ENCODE measurements around the gene CCDC185.

Gene CCDC185

GRCh38 chr1:223410036-223410435 is 16.8 kb downstream of the CCDC185 start:
- POLR2A ChIA-PET: no interaction called here
- H3K36me3 ChIP-seq (ENCODE audit: control insufficient read depth in 4 of 4, insufficient read depth in 4 of 4, low read length in 3 of 4): no peaks in the 10 kb centered on the region
- CTCF ChIA-PET: no interaction called here
- H3K27ac ChIP-seq (ENCODE audit: insufficient read depth in 1 of 2, low read depth in 1 of 2, low read length in 2 of 2, poor library complexity in 1 of 2, severe bottlenecking in 2 of 2): no peak overlapping the region
- peaks cover 0 to 1% (median 0%) of the 10 kb centered on the region in 5 experiments for H3K9me3 ChIP-seq (ENCODE audit: control extremely low read depth in 1 of 5, control insufficient read depth in 4 of 5, insufficient read depth in 2 of 5, low read depth in 1 of 5, low read length in 4 of 5)
- H3K27me3 ChIP-seq (replicated peaks in 2 of 5; ENCODE audit: control insufficient read depth in 4 of 5, insufficient read depth in 5 of 5, low read length in 4 of 5): no peaks in the 10 kb centered on the region
- H3K4me3 ChIP-seq (ENCODE audit: control insufficient read depth in 1 of 7, extremely low read depth in 1 of 7, insufficient read depth in 4 of 7, low read depth in 2 of 7, low read length in 6 of 7): no peak overlapping the region
- no peaks in the 10 kb centered on the region for H3K4me1 ChIP-seq (ENCODE audit: control extremely low read depth in 1 of 4, control insufficient read depth in 4 of 4, insufficient read depth in 4 of 4, low read length in 3 of 4)
- no peak for DNase-seq

DNA sequence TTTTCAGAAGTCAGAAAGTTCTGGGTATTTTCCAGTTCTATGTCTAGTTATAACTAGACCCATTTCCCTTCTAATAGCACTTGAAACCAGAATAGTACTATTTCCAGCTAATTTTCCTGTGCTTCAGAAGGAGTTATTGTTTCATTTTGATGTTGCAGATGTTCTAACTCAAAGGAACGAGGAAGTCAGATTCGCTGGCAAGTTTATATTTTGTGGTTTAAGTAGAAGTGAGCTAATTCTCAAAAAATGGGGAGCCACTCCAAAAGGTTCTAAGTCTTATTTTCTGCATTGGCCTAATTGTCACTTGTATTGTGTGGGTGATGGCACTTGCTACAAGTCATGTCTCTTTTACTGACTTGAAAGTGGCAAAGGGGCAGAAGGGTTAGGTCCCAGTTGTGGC is 18.1 kb downstream of the CCDC185 start:
- no peaks in the 10 kb centered on the region for H3K36me3 ChIP-seq (ENCODE audit: control insufficient read depth in 4 of 4, insufficient read depth in 4 of 4, low read length in 3 of 4)
- ChIA-PET POLR2A (interaction anchor here (0.6 kb wide), 1 partner anchor 16 kb away, joined by 3 read pairs; no protein-coding TSS in a partner anchor), CTCF (no interaction called here)
- no peak overlapping the region for H3K27ac ChIP-seq (ENCODE audit: insufficient read depth in 1 of 2, low read depth in 1 of 2, low read length in 2 of 2, poor library complexity in 1 of 2, severe bottlenecking in 2 of 2)
- WGBS (ENCODE audit: insufficient coverage): 51% methylated on average over 2 of the region's 2 CpGs
- no peaks in the 10 kb centered on the region for H3K27me3 ChIP-seq (replicated peaks in 2 of 5; ENCODE audit: control insufficient read depth in 4 of 5, insufficient read depth in 5 of 5, low read length in 4 of 5)
- DNase-seq: no peak
- no peak overlapping the region for H3K4me3 ChIP-seq (ENCODE audit: control insufficient read depth in 1 of 7, extremely low read depth in 1 of 7, insufficient read depth in 4 of 7, low read depth in 2 of 7, low read length in 6 of 7)
- no peaks in the 10 kb centered on the region for H3K4me1 ChIP-seq (ENCODE audit: control extremely low read depth in 1 of 4, control insufficient read depth in 4 of 4, insufficient read depth in 4 of 4, low read length in 3 of 4)
- H3K9me3 ChIP-seq (ENCODE audit: control extremely low read depth in 1 of 5, control insufficient read depth in 4 of 5, insufficient read depth in 2 of 5, low read depth in 1 of 5, low read length in 4 of 5): peaks cover 0 to 1% (median 0%) of the 10 kb centered on the region in 5 experiments

GRCh38 chr1:223411710-223412109 is 18.5 kb downstream of the CCDC185 start:
- Histone ChIP-seq H3K36me3 (ENCODE audit: control insufficient read depth in 4 of 4, insufficient read depth in 4 of 4, low read length in 3 of 4) (no peaks in the 10 kb centered on the region), H3K4me1 (ENCODE audit: control extremely low read depth in 1 of 4, control insufficient read depth in 4 of 4, insufficient read depth in 4 of 4, low read length in 3 of 4) (no peaks in the 10 kb centered on the region), H3K9me3 (ENCODE audit: control extremely low read depth in 1 of 5, control insufficient read depth in 4 of 5, insufficient read depth in 2 of 5, low read depth in 1 of 5, low read length in 4 of 5) (peaks cover 0 to 1% (median 0%) of the 10 kb centered on the region in 5 experiments), H3K27me3 (replicated peaks in 2 of 5; ENCODE audit: control insufficient read depth in 4 of 5, insufficient read depth in 5 of 5, low read length in 4 of 5) (no peaks in the 10 kb centered on the region), H3K27ac (ENCODE audit: insufficient read depth in 1 of 2, low read depth in 1 of 2, low read length in 2 of 2, poor library complexity in 1 of 2, severe bottlenecking in 2 of 2) (no peak overlapping the region), H3K4me3 (ENCODE audit: control insufficient read depth in 1 of 7, extremely low read depth in 1 of 7, insufficient read depth in 4 of 7, low read depth in 2 of 7, low read length in 6 of 7) (no peak overlapping the region)
- POLR2A ChIA-PET: no interaction called here
- CTCF ChIA-PET: no interaction called here
- no peak for DNase-seq

DNA sequence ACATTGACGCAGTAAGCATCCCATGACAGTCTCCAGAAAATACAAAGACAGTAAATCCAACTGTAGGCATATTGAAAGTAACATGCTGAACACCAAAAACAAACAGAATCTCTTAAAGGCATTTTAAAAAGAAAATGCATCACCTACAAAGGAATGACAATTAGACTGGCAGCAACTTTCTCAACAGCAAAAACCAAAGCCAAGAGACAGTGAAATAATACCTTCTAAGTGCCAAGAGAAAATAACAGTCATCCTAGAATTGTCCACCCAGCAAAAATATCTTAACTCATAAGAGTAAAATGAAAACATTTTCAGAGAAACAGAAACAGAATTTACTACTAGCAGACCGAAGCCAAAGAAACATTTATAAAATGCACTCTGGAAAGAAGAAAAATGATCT is 20.0 kb downstream of the CCDC185 start:
- CTCF ChIA-PET: no interaction called here
- POLR2A ChIA-PET: no interaction called here
- H3K27me3 ChIP-seq (replicated peaks in 2 of 5; ENCODE audit: control insufficient read depth in 4 of 5, insufficient read depth in 5 of 5, low read length in 4 of 5): no peaks in the 10 kb centered on the region
- peaks cover 0 to 1% (median 0%) of the 10 kb centered on the region in 5 experiments for H3K9me3 ChIP-seq (ENCODE audit: control extremely low read depth in 1 of 5, control insufficient read depth in 4 of 5, insufficient read depth in 2 of 5, low read depth in 1 of 5, low read length in 4 of 5)
- no peaks in the 10 kb centered on the region for H3K4me1 ChIP-seq (ENCODE audit: control extremely low read depth in 1 of 4, control insufficient read depth in 4 of 4, insufficient read depth in 4 of 4, low read length in 3 of 4)
- H3K27ac ChIP-seq (ENCODE audit: insufficient read depth in 1 of 2, low read depth in 1 of 2, low read length in 2 of 2, poor library complexity in 1 of 2, severe bottlenecking in 2 of 2): no peak overlapping the region
- DNase-seq: no peak
- no peaks in the 10 kb centered on the region for H3K36me3 ChIP-seq (ENCODE audit: control insufficient read depth in 4 of 4, insufficient read depth in 4 of 4, low read length in 3 of 4)
- WGBS (ENCODE audit: insufficient coverage): no CpG with 5 or more reads among the region's 2 CpGs
- H3K4me3 ChIP-seq (ENCODE audit: control insufficient read depth in 1 of 7, extremely low read depth in 1 of 7, insufficient read depth in 4 of 7, low read depth in 2 of 7, low read length in 6 of 7): no peak overlapping the region

- no peaks in the 10 kb centered on the region for H3K36me3 ChIP-seq (ENCODE audit: control insufficient read depth in 4 of 4, insufficient read depth in 4 of 4, low read length in 3 of 4)
- H3K4me3 ChIP-seq (ENCODE audit: control insufficient read depth in 1 of 7, extremely low read depth in 1 of 7, insufficient read depth in 4 of 7, low read depth in 2 of 7, low read length in 6 of 7): no peak overlapping the region
- H3K27ac ChIP-seq (ENCODE audit: insufficient read depth in 1 of 2, low read depth in 1 of 2, low read length in 2 of 2, poor library complexity in 1 of 2, severe bottlenecking in 2 of 2): no peak overlapping the region
- H3K27me3 ChIP-seq (replicated peaks in 2 of 5; ENCODE audit: control insufficient read depth in 4 of 5, insufficient read depth in 5 of 5, low read length in 4 of 5): peaks cover 0 to 2% (median 0%) of the 10 kb centered on the region in 5 experiments
- CTCF ChIA-PET: no interaction called here
- no peak for DNase-seq
- WGBS (ENCODE audit: insufficient coverage): no CpG with 5 or more reads among the region's 2 CpGs
- H3K9me3 ChIP-seq (ENCODE audit: control extremely low read depth in 1 of 5, control insufficient read depth in 4 of 5, insufficient read depth in 2 of 5, low read depth in 1 of 5, low read length in 4 of 5): peaks cover 0 to 1% (median 0%) of the 10 kb centered on the region in 5 experiments
- POLR2A ChIA-PET: no interaction called here
- no peaks in the 10 kb centered on the region for H3K4me1 ChIP-seq (ENCODE audit: control extremely low read depth in 1 of 4, control insufficient read depth in 4 of 4, insufficient read depth in 4 of 4, low read length in 3 of 4)
Observed at GRCh38 chr1:223417444-223417843, 24.2 kb downstream of the CCDC185 start.

DNA sequence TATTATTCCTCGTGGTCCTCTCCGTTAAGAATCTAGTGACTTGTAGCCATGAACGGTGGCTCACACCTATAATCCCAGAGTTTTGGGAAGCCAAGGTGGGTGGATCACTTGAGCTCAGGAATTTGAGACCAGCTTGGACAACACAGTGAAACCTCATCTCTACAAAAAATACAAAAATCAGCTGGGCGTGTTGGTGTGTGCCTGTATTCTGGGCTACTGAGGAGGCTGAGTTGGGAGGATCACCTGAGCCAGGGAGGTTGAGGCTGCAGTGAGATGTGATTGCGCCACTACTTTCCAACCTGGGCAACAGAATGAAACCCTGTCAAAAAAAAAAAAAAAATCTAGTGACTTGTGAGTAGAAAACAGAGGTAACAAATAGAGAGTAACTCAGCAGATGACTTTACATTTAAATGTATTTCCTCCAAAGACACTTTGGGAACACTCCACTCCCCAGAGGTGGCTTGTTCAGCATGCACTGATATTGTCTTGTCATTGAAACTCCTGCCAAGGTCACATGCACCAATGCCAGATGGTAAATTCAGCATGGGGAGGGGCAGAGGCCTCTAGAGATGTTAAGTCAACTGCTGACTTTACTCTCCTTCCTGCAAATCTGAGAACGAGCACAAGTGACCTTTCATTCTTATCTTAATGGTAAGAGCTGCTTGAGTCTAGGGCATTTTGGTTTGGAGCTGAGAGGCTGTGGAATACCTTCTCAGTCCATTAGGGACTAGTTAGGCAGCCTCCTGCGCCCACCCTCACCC is 24.9 kb downstream of the CCDC185 start:
- Histone ChIP-seq H3K36me3 (ENCODE audit: control insufficient read depth in 4 of 4, insufficient read depth in 4 of 4, low read length in 3 of 4) (no peaks in the 10 kb centered on the region), H3K27me3 (replicated peaks in 2 of 5; ENCODE audit: control insufficient read depth in 4 of 5, insufficient read depth in 5 of 5, low read length in 4 of 5) (peaks cover 0 to 5% (median 0%) of the 10 kb centered on the region in 5 experiments), H3K27ac (ENCODE audit: insufficient read depth in 1 of 2, low read depth in 1 of 2, low read length in 2 of 2, poor library complexity in 1 of 2, severe bottlenecking in 2 of 2) (no peak overlapping the region), H3K4me1 (ENCODE audit: control extremely low read depth in 1 of 4, control insufficient read depth in 4 of 4, insufficient read depth in 4 of 4, low read length in 3 of 4) (no peaks in the 10 kb centered on the region), H3K4me3 (ENCODE audit: control insufficient read depth in 1 of 7, extremely low read depth in 1 of 7, insufficient read depth in 4 of 7, low read depth in 2 of 7, low read length in 6 of 7) (no peak overlapping the region), H3K9me3 (ENCODE audit: control extremely low read depth in 1 of 5, control insufficient read depth in 4 of 5, insufficient read depth in 2 of 5, low read depth in 1 of 5, low read length in 4 of 5) (peaks cover 0 to 1% (median 0%) of the 10 kb centered on the region in 5 experiments)
- ChIA-PET POLR2A (no interaction called here), CTCF (no interaction called here)
- WGBS (ENCODE audit: insufficient coverage): 86% methylated on average over 1 of the region's 7 CpGs
- no peak for DNase-seq

GRCh38 chr1:223419115-223419514 is 25.9 kb downstream of the CCDC185 start:
- ChIA-PET POLR2A (no interaction called here), CTCF (no interaction called here)
- Histone ChIP-seq H3K27ac (ENCODE audit: insufficient read depth in 1 of 2, low read depth in 1 of 2, low read length in 2 of 2, poor library complexity in 1 of 2, severe bottlenecking in 2 of 2) (no peak overlapping the region), H3K36me3 (ENCODE audit: control insufficient read depth in 4 of 4, insufficient read depth in 4 of 4, low read length in 3 of 4) (no peaks in the 10 kb centered on the region), H3K27me3 (replicated peaks in 2 of 5; ENCODE audit: control insufficient read depth in 4 of 5, insufficient read depth in 5 of 5, low read length in 4 of 5) (peaks cover 0 to 7% (median 2%) of the 10 kb centered on the region in 5 experiments), H3K4me1 (ENCODE audit: control extremely low read depth in 1 of 4, control insufficient read depth in 4 of 4, insufficient read depth in 4 of 4, low read length in 3 of 4) (no peaks in the 10 kb centered on the region), H3K4me3 (ENCODE audit: control insufficient read depth in 1 of 7, extremely low read depth in 1 of 7, insufficient read depth in 4 of 7, low read depth in 2 of 7, low read length in 6 of 7) (no peak overlapping the region), H3K9me3 (ENCODE audit: control extremely low read depth in 1 of 5, control insufficient read depth in 4 of 5, insufficient read depth in 2 of 5, low read depth in 1 of 5, low read length in 4 of 5) (no peaks in the 10 kb centered on the region)
- WGBS (ENCODE audit: insufficient coverage): 98% methylated on average over 4 of the region's 8 CpGs
- DNase-seq: no peak

All from common myeloid progenitor, CD34-positive (primary cell).